Endothelial cell (in vitro differentiated cells): ENCODE measurements around the gene USP6. TPM values are rescaled to one million over a fixed set of nuclear protein-coding genes. Genes with fewer than 3 reads are reported as not detected.
"Not testable (repeated sequence)": the region's sequence is repeated elsewhere in the genome, so short reads cannot be mapped to it uniquely, and the experiment has no call there.

Experiments
- DNase-seq: peaks from one replicate; pipeline ENCODE4 v3.0.0; 2021; ENCODE audit warnings: low spot score
- H3K27ac Mint-ChIP-seq: one replicate; pipeline ENCODE4 v1.8.0; 2021; ENCODE audit warnings: mixed read lengths, inconsistent platforms; ENCODE audit not compliant: unreplicated experiment
- H3K27me3 Mint-ChIP-seq: one replicate; pipeline ENCODE4 v1.8.0; 2021; ENCODE audit warnings: mild to moderate bottlenecking, moderate library complexity, mixed read lengths, inconsistent platforms; ENCODE audit not compliant: unreplicated experiment
- H3K36me3 Mint-ChIP-seq: one replicate; pipeline ENCODE4 v1.8.0; 2021; ENCODE audit warnings: mild to moderate bottlenecking, low read depth, mixed read lengths, inconsistent platforms; ENCODE audit not compliant: unreplicated experiment
- H3K4me1 Mint-ChIP-seq: one replicate; pipeline ENCODE4 v1.8.0; 2021; ENCODE audit warnings: mild to moderate bottlenecking, mixed read lengths, inconsistent platforms; ENCODE audit not compliant: unreplicated experiment
- H3K4me3 Mint-ChIP-seq: one replicate; pipeline ENCODE4 v1.8.0; 2021; ENCODE audit warnings: mild to moderate bottlenecking, mixed read lengths, inconsistent platforms; ENCODE audit not compliant: unreplicated experiment
- H3K9me3 Mint-ChIP-seq: one replicate; pipeline ENCODE4 v1.8.0; 2021; ENCODE audit warnings: mixed read lengths, inconsistent platforms; ENCODE audit not compliant: unreplicated experiment
- CTCF ChIP-seq: fragments of 200-600 bp; sonication (generic); IDR thresholded peaks from one replicate; pipeline ENCODE4 v1.5.0; 2021; ENCODE audit warnings: antibody characterized with exemption; ENCODE audit not compliant: unreplicated experiment
- total RNA-seq: library from RNA; stranded (reverse); fragmentation: NEBNext Ultra II Directional; extraction: Animal tissue kit (Norgen Biotek cat#: 25700); gene quantifications from one replicate; pipeline ENCODE4 v1.2.1, GENCODE V29; 2021; ENCODE audit not compliant: unreplicated experiment

The USP6 gene
- total RNA-seq, 1 donor from 2014 or later = 5.6 TPM

- no peak for TF ChIP-seq CTCF
- Mint-ChIP-seq H3K4me1 (no peaks in the 10 kb centered on the region), H3K27me3 (peaks cover 5% of the 10 kb centered on the region), H3K36me3 (peaks cover 6% of the 10 kb centered on the region), H3K4me3 (no peak overlapping the region), H3K27ac (no peak overlapping the region), H3K9me3 (no peaks in the 10 kb centered on the region)
- no peak for DNase-seq
Observed at GRCh38 chr17:5138616-5139457, 23.0 kb downstream of the USP6 start.

GRCh38 chr17:5139458-5139732 lies 23.6 kb downstream of the USP6 start:
- DNase-seq = no peak
- no peak for TF ChIP-seq CTCF

GRCh38 chr17:5142877-5143276 lies 27.0 kb downstream of the USP6 start:
- H3K4me1 Mint-ChIP-seq, DNase-seq, H3K27ac Mint-ChIP-seq, H3K36me3 Mint-ChIP-seq, H3K27me3 Mint-ChIP-seq, H3K4me3 Mint-ChIP-seq, H3K9me3 Mint-ChIP-seq: not testable (repeated sequence)

More at GRCh38 chr17:5139458-5139732, 23.6 kb downstream of the USP6 start:
- Mint-ChIP-seq H3K4me3 (no peak overlapping the region), H3K36me3 (peaks cover 6% of the 10 kb centered on the region), H3K9me3 (no peaks in the 10 kb centered on the region), H3K27ac (no peak overlapping the region), H3K4me1 (no peaks in the 10 kb centered on the region), H3K27me3 (peaks cover 4% of the 10 kb centered on the region)

GRCh38 chr17:5146122-5146521 lies 30.3 kb downstream of the USP6 start:
- not testable (repeated sequence) for DNase-seq

GRCh38 chr17:5160702-5161101 lies 44.9 kb downstream of the USP6 start:
- not testable (repeated sequence) for DNase-seq, H3K4me3 Mint-ChIP-seq, H3K27ac Mint-ChIP-seq, H3K4me1 Mint-ChIP-seq, H3K9me3 Mint-ChIP-seq, H3K27me3 Mint-ChIP-seq, H3K36me3 Mint-ChIP-seq

More at GRCh38 chr17:5146122-5146521, 30.3 kb downstream of the USP6 start:
- not testable (repeated sequence) for H3K4me3 Mint-ChIP-seq, H3K36me3 Mint-ChIP-seq, H3K9me3 Mint-ChIP-seq, H3K27me3 Mint-ChIP-seq, H3K27ac Mint-ChIP-seq, H3K4me1 Mint-ChIP-seq

- not testable (repeated sequence) for H3K36me3 Mint-ChIP-seq, H3K27ac Mint-ChIP-seq, H3K27me3 Mint-ChIP-seq, H3K9me3 Mint-ChIP-seq, H3K4me1 Mint-ChIP-seq, H3K4me3 Mint-ChIP-seq, DNase-seq
Observed at GRCh38 chr17:5161793-5162192, 46.0 kb downstream of the USP6 start.

- H3K4me3 Mint-ChIP-seq = no peak overlapping the region
- DNase-seq = no peak
- H3K4me1 Mint-ChIP-seq = no peaks in the 10 kb centered on the region
- no peak overlapping the region for H3K27ac Mint-ChIP-seq
- H3K36me3 Mint-ChIP-seq = no peaks in the 10 kb centered on the region
- H3K27me3 Mint-ChIP-seq = peaks cover 2% of the 10 kb centered on the region
- TF ChIP-seq CTCF = no peak
- no peaks in the 10 kb centered on the region for H3K9me3 Mint-ChIP-seq
Observed at GRCh38 chr17:5164436-5164835, 48.6 kb downstream of the USP6 start.

- not testable (repeated sequence) for DNase-seq, H3K9me3 Mint-ChIP-seq, H3K4me3 Mint-ChIP-seq, H3K4me1 Mint-ChIP-seq, H3K36me3 Mint-ChIP-seq, H3K27ac Mint-ChIP-seq, H3K27me3 Mint-ChIP-seq
Observed at GRCh38 chr17:5165791-5166564, 50.1 kb downstream of the USP6 start.

- H3K27me3 Mint-ChIP-seq, H3K27ac Mint-ChIP-seq, H3K4me1 Mint-ChIP-seq, H3K9me3 Mint-ChIP-seq, DNase-seq: not testable (repeated sequence)
- H3K4me3 Mint-ChIP-seq = peak overlapping the region; percentile 73
- H3K36me3 Mint-ChIP-seq = peaks cover 25% of the 10 kb centered on the region
Observed at GRCh38 chr17:5175027-5175426, 59.2 kb downstream of the USP6 start.
